ENCODE results near the gene COL23A1. TPM values are rescaled to one million over a fixed set of nuclear protein-coding genes. Genes with fewer than 3 reads are reported as not detected.
"Not testable (repeated sequence)": the region's sequence is repeated elsewhere in the genome, so short reads cannot be mapped to it uniquely, and the experiment has no call there.

Gene COL23A1
- total RNA-seq, 1 donor from 2014 or later: 0.19 TPM

DNA sequence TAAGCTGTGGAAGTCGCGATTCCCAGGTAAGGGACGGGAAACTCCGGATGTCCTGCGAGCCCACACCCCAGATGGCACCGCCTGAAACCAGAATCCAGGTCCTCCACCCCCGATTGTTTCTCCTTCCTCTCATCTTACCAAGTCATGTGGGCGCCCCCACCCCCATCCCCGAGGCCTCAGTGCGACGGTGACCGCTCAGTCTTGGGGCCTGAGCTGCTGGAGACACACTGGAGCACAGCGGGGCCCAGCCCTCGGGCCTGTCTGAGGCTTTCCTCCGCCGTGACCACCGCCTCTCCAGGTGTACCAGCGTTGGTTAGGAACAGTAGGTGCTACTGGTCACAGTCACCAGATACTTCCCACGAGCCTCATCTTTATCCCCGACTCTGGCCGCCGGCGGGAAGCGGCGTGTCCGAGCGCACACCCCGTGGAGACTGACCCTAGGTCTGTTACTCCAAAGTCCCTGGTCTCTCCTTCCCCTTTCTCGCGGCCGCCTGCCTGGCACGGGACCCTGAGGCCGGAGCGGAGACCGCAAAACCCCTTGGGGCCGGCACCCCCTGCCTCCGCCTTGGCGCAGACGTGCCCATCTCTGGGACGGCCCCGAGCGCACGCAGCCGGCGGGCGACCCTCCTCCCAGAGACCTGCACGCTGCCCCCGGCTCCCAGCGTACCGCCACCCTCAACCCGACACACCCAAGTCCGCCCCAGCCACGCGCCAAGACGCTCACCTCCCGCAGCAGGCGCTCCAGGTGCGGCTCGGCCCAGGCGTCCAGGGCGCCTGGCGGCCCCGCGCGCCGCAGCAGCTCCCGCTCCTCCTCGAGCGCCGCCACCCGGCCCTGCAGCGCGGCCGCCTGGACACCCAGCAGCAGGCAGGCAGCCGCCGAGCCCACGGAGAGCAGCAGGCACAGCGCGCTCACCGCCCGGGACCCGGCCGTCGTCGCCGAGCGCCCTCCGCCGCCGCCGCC lies 733 bp downstream of the COL23A1 start:
- no peak for DNase-seq (ENCODE audit: low read depth)

DNA sequence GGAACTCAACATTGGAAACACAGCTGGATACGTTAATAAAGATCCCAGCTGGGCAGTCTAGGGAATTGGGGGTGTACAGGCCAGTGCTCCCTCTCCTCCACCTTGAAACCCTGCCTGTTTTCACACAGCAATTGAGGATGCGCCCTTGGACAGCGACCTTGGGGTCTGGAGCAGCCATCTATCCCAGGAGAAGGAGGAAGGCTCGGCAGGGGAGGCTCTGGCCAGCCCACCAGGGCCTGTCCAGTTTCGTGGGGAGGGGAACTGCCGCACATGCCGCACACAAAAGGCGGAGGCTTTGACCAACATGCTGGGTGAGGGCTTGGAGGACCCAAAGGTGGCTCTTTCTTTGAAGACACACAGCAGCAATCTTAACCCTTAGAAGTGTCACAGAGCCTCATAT lies 1.4 kb downstream of the COL23A1 start:
- no peak for DNase-seq (ENCODE audit: low read depth)

DNA sequence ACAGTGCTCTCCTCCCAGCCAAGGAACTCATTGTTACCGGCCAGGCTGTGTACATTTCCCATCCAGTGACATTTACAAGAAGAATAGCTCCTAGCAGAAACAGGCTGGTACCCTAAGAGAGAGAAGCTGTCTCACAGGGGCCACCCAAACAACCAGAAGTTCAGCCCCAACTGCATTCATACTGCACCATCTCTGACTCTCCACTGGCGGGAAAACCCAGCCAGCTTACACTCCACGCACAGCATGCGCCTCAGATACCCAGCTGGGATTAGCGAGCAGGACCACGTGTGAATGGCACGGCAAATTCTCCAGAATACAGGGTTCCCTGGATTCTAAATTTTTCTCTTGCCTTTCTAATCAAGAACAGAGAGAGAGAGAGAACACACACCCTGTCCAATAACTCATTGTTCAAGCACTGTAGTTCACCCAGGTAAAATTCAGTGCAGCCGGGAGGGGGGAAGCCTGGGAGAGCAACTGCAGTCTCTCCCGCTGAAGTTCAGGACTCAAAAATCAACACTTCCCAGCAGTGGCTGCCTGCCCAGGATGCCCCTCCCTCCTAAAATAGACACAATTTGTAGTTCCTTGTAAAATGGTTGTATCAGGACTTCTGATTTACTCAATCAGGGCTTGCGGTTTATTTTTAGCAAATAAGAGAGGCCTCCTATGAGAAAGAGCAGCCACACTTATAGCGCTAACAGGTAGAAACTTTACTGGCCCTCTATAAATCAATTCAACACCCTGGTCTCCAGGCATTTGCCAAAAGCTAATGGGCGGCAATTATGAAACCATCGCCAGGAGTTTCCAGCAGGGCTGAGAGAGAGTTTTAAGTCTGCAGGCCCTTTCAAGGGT lies 2.2 kb downstream of the COL23A1 start:
- DNase-seq (ENCODE audit: low read depth): no peak

DNA sequence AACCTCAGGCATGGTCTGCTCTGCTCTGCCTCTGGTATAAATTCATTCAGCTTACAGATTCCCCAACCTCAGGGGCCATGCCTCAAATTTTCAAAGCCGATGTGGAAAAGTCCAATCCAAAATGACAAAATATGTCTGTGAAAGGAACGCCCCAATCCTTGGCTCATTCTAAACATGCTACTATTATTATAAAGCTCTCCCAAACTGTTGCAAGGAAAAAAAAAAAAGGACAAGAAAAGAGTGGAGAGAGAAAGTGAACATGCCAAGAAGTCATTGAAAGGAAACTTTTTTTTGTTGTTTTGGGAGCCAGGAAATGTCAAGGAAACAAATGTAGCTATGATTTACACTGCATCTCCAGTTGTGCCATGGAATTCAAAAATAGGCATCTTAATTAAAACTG lies 3.8 kb downstream of the COL23A1 start:
- no peak for DNase-seq (ENCODE audit: low read depth)

DNA sequence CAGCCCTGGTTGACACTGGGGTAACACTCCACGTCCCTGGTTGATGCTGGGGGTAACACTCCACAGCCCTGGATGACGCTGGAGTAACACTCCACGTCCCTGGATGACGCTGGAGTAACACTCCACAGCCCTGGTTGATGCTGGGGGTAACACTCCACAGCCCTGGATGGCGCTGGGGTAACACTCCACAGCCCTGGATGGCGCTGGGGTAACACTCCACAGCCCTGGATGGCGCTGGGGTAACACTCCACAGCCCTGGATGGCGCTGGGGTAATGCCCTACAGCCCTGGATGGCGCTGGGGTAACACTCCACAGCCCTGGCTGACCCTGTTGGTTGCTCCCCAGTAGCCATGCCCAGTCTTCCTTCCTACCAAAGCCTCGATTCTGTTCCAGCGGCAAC lies 4.8 kb downstream of the COL23A1 start:
- DNase-seq (ENCODE audit: low read depth): not testable (repeated sequence)

DNA sequence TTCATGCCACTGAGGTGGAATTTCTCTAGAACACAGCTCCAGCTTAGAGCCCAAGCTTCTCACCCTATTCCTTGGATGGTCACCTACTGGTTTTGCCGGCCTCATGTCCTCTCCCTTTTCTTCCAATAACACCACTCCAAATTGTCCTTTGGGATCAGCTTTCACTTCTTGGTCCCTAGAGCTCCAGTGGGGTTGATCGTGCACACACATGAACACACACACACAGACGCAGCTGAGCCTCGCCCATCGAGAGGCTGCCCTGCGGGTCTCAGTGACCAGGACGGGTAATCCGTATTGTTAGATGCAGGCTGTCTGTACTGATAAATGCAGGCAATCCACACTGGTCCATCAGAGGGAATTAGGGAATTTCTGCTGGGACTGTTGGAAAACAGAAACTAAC lies 6.9 kb downstream of the COL23A1 start:
- no peak for DNase-seq (ENCODE audit: low read depth)

DNA sequence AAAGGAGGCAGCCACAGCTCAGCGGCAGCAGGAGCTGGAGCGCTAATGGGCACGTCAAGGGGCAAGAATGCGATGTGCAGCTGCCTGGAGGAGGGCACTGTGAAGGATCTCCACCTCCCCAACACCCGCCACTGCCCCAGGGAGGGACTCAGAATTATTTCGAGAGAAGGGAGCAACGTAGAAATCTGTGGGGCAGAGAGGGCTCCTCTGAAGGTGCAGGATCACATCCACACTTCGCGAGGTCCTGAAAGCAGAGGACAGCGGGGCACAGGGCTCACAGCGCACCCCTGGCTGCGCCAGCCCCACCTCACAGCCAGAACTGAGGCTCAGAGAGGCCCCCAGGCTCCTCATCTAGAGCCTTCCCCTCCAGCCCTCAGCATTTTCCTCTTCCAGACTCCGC lies 7.9 kb downstream of the COL23A1 start:
- DNase-seq (ENCODE audit: low read depth): no peak

DNA sequence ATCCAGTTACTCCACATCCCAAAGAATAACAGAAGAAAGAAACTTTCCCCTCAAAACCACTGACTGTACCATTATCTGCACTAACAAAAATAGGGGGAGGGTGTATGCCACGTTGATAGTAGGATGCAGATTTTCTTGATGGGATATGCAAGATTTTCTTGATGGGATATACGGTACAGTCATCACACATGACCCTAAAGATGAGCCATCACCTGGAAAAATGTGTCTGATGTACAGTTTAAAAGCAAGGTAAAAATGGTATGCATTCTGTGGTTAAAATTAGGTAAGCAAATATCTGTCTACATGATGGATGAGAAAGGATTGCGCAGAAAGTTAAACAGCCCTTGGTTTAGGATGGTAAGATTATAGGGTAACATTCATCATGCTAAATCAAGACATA lies 8.6 kb downstream of the COL23A1 start:
- no peak for DNase-seq (ENCODE audit: low read depth)

DNA sequence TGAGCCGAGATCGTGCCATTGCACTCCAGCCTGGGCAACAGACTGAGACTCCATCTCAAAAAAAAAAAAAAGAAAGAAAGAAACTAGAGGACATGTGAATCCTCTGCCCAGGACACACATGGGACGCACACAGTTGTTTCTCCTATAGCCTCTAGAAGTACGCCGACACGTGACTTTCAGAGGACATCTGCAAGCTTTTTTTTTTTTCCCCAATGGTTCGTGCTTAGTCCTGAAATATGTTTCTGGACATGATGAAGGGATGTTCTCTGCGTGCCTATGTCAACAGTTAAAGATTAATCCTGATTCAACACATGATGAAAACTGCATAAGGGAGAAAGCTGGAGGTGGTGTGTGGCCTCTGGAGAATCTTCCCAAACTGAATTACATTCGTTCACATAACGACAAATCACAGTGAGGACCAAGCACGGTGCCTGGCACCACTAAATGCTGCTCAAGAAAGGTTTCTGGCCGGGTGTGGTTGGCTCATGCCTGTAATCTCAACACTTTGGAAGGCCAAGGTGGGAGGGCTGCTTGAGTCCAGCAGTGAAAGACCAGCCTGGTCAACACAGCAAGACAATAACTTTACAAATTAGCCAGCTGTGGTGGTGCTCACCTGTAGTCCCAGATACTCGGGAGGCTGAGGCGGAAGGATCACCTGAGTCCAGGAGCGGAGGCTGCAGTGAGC lies 9.8 kb downstream of the COL23A1 start:
- DNase-seq (ENCODE audit: low read depth): no peak

DNA sequence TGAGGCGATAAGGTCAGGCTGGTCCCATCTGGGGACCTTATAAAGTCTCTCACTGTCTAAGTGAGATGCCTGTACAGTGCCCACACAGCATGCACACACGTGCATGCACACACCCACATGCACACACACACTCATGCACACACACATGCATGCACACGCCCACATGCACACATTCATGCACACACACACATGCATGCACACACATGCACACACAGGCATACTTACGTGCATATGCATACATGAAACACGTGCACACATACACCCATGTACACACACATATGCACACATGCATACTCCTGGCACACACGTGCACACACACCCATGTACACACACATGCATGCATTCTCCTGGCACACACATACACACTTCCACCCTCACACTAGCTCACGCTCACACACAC lies 12.2 kb downstream of the COL23A1 start:
- no peak for DNase-seq (ENCODE audit: low read depth)

DNA sequence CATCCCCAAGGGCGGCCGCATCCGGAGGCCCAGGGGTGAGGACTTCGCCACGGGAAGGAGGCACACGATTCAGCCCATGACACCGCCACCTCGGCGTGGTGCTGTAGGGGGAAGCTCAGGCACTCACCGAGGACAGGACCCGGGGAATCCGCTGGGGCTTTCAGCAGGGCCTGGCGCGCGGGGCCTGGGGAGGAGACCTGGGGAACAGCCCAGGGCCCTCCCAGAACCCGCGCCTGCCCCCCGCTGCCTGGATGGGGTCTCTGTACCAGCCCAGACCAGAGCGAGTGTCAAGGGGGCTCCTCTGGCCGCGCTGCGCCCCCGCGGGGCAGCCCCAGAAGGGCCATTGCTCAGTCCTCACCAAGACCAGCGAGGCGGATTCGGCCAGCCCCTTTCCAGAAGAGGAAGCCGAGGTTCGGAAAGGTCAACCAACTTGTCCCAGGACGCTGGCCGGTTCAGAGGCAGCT lies 12.8 kb downstream of the COL23A1 start:
- no peak for DNase-seq (ENCODE audit: low read depth)

DNA sequence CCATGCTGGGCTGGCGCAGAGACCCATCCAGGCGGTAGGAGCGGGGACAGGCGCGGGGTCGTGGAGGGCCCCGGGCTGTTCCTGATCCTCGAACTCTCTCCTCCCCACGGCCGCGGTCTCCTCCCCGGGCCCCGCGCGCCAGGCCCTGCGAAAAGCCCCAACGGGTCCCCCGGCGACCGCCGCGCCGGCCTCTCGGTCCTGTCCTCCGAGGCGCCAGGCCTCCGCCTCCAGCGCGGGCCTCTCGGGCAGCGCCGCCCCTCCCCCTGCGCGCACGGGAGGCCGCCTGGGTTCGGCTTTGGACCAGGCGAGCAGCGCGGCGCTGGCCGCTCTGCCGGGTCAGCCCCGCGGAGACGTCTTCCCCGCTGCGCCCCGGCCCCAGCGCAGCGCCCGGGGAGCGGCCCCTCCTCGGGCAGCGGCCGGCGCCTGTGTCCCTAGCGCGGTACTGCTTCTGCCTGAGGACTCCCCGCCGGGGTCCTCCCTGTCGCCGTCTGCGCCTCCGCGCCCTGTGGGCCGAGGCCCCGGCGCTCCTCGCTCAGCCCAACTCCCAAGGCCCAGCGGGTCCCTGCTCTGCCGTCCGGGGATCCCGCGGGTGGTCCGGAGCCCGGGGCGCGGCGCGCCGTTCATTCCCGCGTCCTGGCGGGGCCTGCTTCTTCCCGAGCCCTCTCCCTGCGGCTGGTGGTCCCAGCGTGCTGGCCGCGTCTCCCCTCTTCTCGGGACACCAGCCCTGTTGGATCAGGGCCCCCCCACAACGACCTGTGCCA lies 13.4 kb downstream of the COL23A1 start:
- DNase-seq (ENCODE audit: low read depth): no peak

DNA sequence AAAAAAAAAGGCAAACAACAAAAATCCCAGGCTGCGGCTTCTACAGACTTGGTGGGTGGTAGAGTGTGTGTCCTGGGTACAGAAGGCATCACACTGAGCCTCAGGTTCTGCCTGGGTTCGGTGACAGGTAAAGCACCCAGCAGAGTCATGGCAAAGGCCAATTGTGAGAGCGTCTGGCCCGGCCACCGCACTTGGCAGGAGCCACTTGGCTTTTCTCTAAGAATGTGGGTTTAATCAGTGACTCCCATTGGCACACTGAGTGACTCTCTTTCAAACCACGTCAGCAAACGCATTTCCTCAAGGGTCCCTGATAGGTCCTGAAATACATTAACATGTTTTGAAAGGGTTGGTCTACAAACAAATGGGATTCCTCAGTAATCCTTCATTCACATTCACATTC lies 17.0 kb downstream of the COL23A1 start:
- no peak for DNase-seq (ENCODE audit: low read depth)

DNA sequence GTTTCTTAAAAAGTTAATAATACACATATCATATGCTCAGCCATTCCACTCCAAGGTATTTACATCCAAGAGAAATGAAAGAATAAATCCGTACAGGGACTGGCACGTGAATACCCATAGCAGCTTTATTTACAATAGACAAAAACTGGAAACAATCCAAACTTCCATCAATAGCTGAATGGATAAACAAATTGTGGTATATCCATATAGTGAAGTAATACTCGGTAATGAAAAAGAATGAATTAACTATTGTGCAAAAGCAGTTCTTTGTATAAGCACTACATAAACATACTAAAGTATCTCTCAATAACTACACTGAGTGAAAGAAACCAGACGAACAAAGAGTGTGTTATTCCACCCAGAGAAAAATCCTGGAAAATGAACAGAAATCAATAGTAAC lies 17.6 kb downstream of the COL23A1 start:
- no peak for DNase-seq (ENCODE audit: low read depth)

DNA sequence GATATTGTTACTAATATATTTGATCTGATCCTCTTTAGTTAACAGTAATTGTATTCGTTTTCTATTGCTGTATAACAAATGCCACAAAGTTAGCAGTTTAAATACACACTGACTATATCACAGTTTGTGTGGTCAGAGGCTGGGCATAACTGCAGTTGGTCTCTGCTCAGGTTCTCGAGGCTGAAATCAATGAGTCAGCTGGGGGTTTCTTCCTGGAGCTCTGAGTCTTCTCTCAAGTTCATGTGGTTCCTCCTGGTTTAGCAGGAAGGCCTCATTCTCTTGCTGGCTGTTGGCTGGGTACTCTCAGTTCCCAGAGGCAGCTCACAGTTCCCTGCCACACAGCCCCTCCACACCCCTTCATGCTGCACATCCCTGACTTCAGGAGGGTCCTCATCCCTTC lies 20.7 kb downstream of the COL23A1 start:
- no peak for DNase-seq (ENCODE audit: low read depth)

DNA sequence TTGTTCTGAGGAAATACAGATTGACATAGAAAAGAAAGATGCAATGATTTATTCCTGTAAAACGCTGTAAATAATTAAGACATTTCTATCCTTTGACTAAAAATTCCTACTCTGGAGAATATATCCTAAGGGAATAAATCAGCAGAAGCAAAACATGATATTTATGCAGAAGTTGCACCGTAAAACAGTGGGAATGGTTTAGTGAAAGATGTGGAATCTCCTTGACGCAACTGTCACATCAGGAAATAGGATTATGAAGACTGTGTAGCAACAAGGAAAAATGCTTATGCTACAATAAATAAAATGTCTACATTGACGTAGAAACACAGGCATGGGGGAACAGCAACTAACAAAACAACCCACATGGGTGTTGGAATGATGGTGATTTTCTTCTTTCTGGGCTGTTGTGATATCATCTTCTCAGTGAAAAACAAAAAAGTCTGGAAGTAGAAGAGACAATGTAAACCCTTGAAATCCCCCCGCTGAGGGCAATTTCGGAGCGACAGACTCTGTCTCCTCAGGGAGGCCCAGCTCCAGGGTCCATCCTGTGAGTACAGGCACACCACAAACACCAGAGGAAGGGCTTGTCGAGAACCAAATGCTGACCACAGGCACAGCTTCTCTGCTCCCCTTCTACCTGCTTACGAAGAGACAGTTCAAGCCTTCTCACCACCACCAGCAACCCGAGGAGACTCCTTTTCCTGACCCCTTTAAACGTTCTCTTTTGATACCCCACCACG lies 25.2 kb downstream of the COL23A1 start:
- no peak for DNase-seq (ENCODE audit: low read depth)

DNA sequence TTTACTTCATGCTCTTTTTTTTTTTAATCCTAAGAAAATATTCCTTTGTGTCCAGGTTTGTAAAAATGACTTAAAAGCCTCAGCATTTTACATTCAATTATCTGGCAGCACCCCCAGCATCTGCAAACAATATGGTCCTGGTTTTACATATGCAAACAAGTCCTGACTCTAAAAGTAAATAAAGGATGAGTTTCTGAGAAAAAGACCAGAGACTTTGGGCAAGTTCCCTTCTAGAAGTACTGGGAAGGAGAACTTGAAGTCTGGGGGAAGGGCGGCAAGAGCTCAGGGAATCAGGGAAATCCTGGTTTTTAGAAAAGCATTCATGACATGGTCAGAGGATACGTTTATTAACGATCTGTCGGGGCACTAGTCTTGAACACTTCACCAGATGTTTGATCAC lies 25.8 kb downstream of the COL23A1 start:
- no peak for DNase-seq (ENCODE audit: low read depth)

DNA sequence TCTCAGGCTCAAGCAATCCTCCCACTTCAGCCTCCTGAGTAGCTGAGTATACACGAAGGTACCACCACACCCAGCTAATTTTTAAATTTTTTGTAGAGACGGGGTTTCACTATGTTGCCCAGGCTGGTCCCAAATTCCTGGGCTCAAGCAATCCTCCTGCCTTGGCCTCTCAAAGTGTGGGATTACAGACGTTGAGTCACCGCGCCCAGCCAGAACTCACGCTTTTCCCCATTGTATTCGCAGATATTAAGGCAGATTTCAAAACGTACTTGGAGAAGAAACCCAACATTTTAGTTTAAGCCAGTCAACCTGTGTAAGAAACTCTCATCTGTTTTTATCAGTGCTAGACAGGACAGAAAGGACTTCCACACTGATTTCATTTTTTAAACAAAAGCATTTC lies 26.6 kb downstream of the COL23A1 start:
- DNase-seq (ENCODE audit: low read depth): no peak

DNA sequence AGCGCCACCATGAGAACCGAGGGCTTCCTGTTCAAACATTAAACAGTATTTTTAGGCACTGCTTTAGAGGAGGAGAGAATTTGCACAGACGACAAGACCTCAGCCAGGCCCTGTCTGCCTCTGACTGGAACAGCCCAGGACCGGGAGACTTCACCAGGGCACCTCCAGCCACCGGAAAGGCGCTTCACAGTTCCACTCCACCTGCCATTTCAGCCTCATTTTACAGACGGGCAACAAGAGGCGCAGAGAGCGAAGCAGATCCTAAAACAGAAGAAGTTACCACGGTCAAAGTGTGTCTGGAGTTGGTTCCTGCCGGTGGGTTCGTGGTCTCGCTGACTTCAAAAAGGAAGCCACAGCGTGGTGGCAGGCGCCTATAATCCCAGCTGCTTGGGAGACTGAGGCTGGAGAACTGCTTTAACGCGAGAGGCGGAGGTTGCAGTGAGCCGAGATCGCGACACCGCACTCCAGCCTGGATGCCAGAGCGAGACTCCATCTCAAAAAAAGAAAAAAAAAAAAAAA lies 28.4 kb downstream of the COL23A1 start:
- no peak for DNase-seq (ENCODE audit: low read depth)

DNA sequence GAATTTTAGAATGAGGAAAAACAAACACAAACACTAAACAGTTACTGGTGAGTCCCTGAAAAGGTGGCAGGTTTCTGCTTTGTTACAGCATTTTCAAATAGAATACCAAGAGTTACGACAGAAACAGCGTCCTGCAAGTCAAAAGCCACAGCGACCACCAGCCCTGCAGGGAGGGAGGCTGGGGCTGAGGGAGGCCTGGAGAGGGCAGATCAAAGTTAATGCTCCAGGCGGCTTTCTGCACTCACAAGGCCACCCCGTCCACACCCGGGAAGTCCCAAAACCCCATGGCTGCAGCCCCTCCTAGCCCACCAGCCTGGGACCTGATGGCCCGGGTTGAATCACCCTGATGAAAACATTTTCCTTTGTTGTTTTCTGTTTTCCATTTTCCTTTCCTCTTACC lies 29.3 kb downstream of the COL23A1 start:
- no peak for DNase-seq (ENCODE audit: low read depth)

Measured in myocyte (in vitro differentiated cells).